SU-DHL-6 (cell line): ENCODE measurements around the gene LGALS4.
"Not testable (repeated sequence)": the region's sequence is repeated elsewhere in the genome, so short reads cannot be mapped to it uniquely, and the experiment has no call there.

Experiments used
- H2AFZ ChIP-seq: fragments of 200-600 bp; sonication (generic); 2 replicates; pipeline ENCODE4 v1.6.1; 2014; ENCODE audit warnings: low read depth, mild to moderate bottlenecking, moderate library complexity, mixed read lengths, antibody characterized with exemption, low read length; ENCODE audit not compliant: severe bottlenecking
- H3F3A ChIP-seq: fragments of 200-600 bp; shearing (Covaris generic); 2 replicates; pipeline ENCODE4 v1.6.0; 2016; ENCODE audit warnings: antibody characterized with exemption, mild to moderate bottlenecking; ENCODE audit not compliant: insufficient read depth
- H3K27ac ChIP-seq: fragments of 200-600 bp; sonication (generic); 2 replicates; pipeline ENCODE4 v1.5.1; 2016; ENCODE audit warnings: low read depth, mild to moderate bottlenecking, low read length, moderate library complexity, mixed read lengths
- H3K27me3 ChIP-seq: fragments of 200-600 bp; sonication (generic), shearing (Covaris generic); 2 replicates; pipeline ENCODE4 v1.6.0; 2014; ENCODE audit warnings: mild to moderate bottlenecking, low read length
- H3K36me3 ChIP-seq: fragments of 200-600 bp; sonication (generic); 2 replicates; pipeline ENCODE4 v1.6.1; 2014; ENCODE audit warnings: mild to moderate bottlenecking, low read length, mixed read lengths
- H3K4me2 ChIP-seq: fragments of 300-600, 200-600 bp; shearing (Covaris generic), sonication (generic); 2 replicates; pipeline ENCODE4 v1.6.0; 2014; ENCODE audit warnings: low read length, low read depth, mild to moderate bottlenecking; ENCODE audit not compliant: poor library complexity, severe bottlenecking
- H3K4me3 ChIP-seq: fragments of 200-600 bp; sonication (generic); 2 replicates; pipeline ENCODE4 v1.5.1; 2014; ENCODE audit warnings: antibody characterized with exemption, low read length, mild to moderate bottlenecking, mixed read lengths; ENCODE audit not compliant: insufficient read depth, poor library complexity, severe bottlenecking
- H3K79me2 ChIP-seq: fragments of 200-600 bp; sonication (generic); 2 replicates; pipeline ENCODE4 v1.6.1; 2014; ENCODE audit warnings: mild to moderate bottlenecking, low read length, moderate library complexity; ENCODE audit not compliant: insufficient read depth
- H3K9ac ChIP-seq: fragments of 200-600 bp; sonication (generic); 2 replicates; pipeline ENCODE4 v1.7.0; 2014; ENCODE audit warnings: mild to moderate bottlenecking, low read length
- H3K9me2 ChIP-seq: fragments of 200-600 bp; sonication (generic); replicated peaks from 2 replicates; pipeline ENCODE4 v1.6.1; 2014; ENCODE audit warnings: low read length; ENCODE audit not compliant: insufficient read depth
- H3K9me3 ChIP-seq: fragments of 200-600 bp; sonication (generic); 2 replicates; pipeline ENCODE4 v1.6.1; 2014; ENCODE audit warnings: low read length, mixed read lengths; ENCODE audit not compliant: insufficient read depth
- H4K20me1 ChIP-seq: fragments of 200-600 bp; sonication (generic); 2 replicates; pipeline ENCODE4 v1.6.1; 2014; ENCODE audit warnings: low read depth, mild to moderate bottlenecking, antibody characterized with exemption, low read length, moderate library complexity, mixed read lengths
- CTCF ChIP-seq: fragments of 200-600 bp; sonication (generic); IDR thresholded peaks from one replicate; pipeline ENCODE4 v1.5.1; 2017; ENCODE audit warnings: antibody characterized with exemption, mild to moderate bottlenecking, low read length, moderate library complexity; ENCODE audit not compliant: insufficient read depth, poor library complexity, severe bottlenecking
- EZH2phosphoT487 ChIP-seq: fragments of 200-600 bp; sonication (generic), shearing (Covaris generic); conservative IDR thresholded peaks from 2 replicates; pipeline ENCODE4 v1.6.1; 2018; ENCODE audit warnings: mild to moderate bottlenecking, antibody characterized with exemption, low read length, moderate library complexity, mixed read lengths

The LGALS4 gene

GRCh38 chr19:38778733-38779132, 34.0 kb downstream of the LGALS4 start:
- Histone ChIP-seq H3K9ac (no peak overlapping the region), H3K9me2 (no peaks in the 10 kb centered on the region), H3K36me3 (no peaks in the 10 kb centered on the region), H2AFZ (no peak overlapping the region), H3K79me2 (no peaks in the 10 kb centered on the region), H3K27ac (no peak overlapping the region), H3K4me3 (no peak overlapping the region), H3F3A (no peaks in the 10 kb centered on the region), H3K4me2 (no peak overlapping the region), H4K20me1 (no peaks in the 10 kb centered on the region), H3K27me3 (no peaks in the 10 kb centered on the region), H3K9me3 (no peaks in the 10 kb centered on the region)
- no peak for TF ChIP-seq EZH2phosphoT487
- TF ChIP-seq CTCF: no peak

DNA sequence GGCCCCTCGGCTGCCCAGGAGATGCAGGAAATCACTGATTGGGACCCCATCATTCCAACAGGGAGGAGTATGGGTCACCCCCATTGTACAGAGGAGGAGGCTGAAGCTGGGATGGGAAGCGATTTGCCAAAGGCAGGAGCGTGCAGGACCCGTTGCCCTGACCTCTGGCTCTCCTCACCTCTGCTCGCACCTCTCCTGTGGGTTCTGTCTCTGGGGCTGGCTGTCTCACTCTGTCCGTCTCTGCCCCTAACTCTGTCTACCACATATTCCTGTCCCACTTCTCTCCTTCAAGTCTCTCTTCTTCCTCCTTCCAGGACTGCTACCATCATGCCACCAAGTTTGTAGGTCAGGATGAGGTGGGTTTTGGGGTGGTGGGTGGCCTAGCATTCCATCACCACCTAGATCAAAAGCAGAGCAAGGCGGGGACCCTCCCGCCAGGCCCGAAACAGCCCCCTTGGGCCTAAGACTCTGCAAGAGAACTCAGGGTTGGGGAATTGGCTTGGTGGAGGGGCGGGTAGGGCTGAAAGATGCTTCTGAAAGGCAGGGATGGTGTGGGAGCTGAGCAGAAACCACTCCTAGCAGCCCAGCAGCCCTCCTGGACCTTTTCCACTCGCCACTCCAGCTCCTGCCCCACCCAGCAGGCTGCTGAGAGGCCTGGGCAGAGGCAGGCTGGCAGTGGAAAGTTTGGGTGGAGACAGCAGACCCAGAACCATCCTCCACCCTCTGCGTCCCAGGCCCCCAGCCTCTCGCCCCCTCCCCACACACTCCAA, 38.4 kb downstream of the LGALS4 start:
- H3K4me3 ChIP-seq: no peak overlapping the region
- no peaks in the 10 kb centered on the region for H3K79me2 ChIP-seq
- H3K4me2 ChIP-seq: no peak overlapping the region
- no peaks in the 10 kb centered on the region for H3F3A ChIP-seq
- H4K20me1 ChIP-seq: no peaks in the 10 kb centered on the region
- H2AFZ ChIP-seq: no peak overlapping the region
- no peaks in the 10 kb centered on the region for H3K9me2 ChIP-seq
- H3K27me3 ChIP-seq: no peaks in the 10 kb centered on the region
- TF ChIP-seq EZH2phosphoT487: no peak
- no peak for TF ChIP-seq CTCF
- no peak overlapping the region for H3K27ac ChIP-seq
- H3K9me3 ChIP-seq: no peaks in the 10 kb centered on the region
- H3K9ac ChIP-seq: no peak overlapping the region
- no peaks in the 10 kb centered on the region for H3K36me3 ChIP-seq

DNA sequence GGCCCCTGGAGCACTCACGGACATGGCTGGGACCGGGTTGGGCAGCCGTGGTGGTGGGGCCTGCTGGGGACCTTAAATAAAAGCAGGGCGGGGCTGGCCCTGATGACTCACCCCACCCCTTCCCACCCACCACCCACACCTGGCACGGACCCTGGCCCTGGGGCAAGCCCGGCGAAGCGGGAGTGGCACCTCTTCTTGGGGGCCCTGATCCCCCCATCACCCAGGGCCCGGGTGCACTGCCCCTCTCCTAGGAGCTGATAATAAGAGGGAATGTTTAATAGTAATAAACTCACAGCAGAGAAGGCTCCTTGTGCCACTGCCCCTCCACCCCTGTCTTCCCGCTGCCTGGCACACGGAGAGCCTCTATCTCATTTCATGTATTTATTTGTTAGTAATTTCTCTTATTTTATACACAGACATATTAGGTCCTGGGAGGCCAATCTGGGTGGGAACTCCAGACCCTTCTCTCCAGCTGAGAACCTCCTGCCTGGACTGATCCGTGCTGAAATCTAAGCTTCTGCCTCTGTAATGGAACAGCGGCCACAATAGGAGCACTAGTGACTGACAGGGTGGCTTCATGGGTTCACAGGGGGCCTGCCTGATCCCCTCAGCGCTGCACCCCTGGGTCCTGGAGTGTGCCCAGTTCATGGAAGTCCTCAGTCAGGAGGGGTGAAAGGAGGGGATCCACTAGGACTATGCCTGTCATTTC, 39.1 kb downstream of the LGALS4 start, which contains the start of gene LGALS7:
Gene LGALS7, minus strand, starts transcription at position 49 of the 709 bp plus-strand sequence. Its CDS starts 25 bp downstream, at position 24.
- no peaks in the 10 kb centered on the region for H3K79me2 ChIP-seq
- H4K20me1 ChIP-seq: no peaks in the 10 kb centered on the region
- H3K4me2 ChIP-seq: no peak within 1 kb of the TSS
- no peak within 1 kb of the TSS for H2AFZ ChIP-seq
- no peaks in the 10 kb centered on the region for H3K36me3 ChIP-seq
- H3K4me3 ChIP-seq: no peak within 1 kb of the TSS
- no peaks in the 10 kb centered on the region for H3K9me3 ChIP-seq
- H3K27me3 ChIP-seq: no peaks in the 10 kb centered on the region
- no peak within 1 kb of the TSS for H3K9ac ChIP-seq
- TF ChIP-seq EZH2phosphoT487 (no peak), CTCF (no peak)
- no peak within 1 kb of the TSS for H3K27ac ChIP-seq
- H3K9me2 ChIP-seq: no peaks in the 10 kb centered on the region
- no peaks in the 10 kb centered on the region for H3F3A ChIP-seq

GRCh38 chr19:38771569-38771968, 41.2 kb downstream of the LGALS4 start:
- not testable (repeated sequence) for H3K27ac ChIP-seq, H3K9me3 ChIP-seq, H3K79me2 ChIP-seq, H3K4me2 ChIP-seq, H3K9me2 ChIP-seq, H3F3A ChIP-seq, H4K20me1 ChIP-seq, H3K9ac ChIP-seq, H3K4me3 ChIP-seq, H3K36me3 ChIP-seq, H3K27me3 ChIP-seq, H2AFZ ChIP-seq

GRCh38 chr19:38770949-38771275, 41.8 kb downstream of the LGALS4 start:
- not testable (repeated sequence) for H3K9ac ChIP-seq, H3K9me2 ChIP-seq, H3K9me3 ChIP-seq, H2AFZ ChIP-seq, H3K27me3 ChIP-seq, H3K4me2 ChIP-seq, H3K4me3 ChIP-seq, H3K36me3 ChIP-seq, H3K27ac ChIP-seq, H4K20me1 ChIP-seq, H3F3A ChIP-seq, H3K79me2 ChIP-seq
